ENCODE data around the gene CDHR4.

- TF ChIP-seq CTCF (IDR thresholded peaks at IDR 0.05; ENCODE audit: borderline replicate concordance, extremely low read depth, low read length, poor library complexity, severe bottlenecking) (no peak), EZH2 (IDR thresholded peaks at IDR 0.05; ENCODE audit: borderline replicate concordance, low read depth, low read length, severe bottlenecking) (no peak)
Observed at GRCh38 chr3:49831341-49831740, 31.7 kb upstream of the CDHR4 start.

Data from DND-41 (cell line).